PC-3 (cell line): ENCODE data around the gene PCNX2. TPM values are rescaled to one million over a fixed set of nuclear protein-coding genes. Genes with fewer than 3 reads are reported as not detected.

Source experiments
- ATAC-seq: fragments of 200-7000 bp; cut with Tn5 transposase; 2 replicates; pipeline ENCODE4 v1.9.1; 2020; ENCODE audit warnings: mild to moderate bottlenecking, moderate library complexity
- BruUV-seq: library from RNA; stranded (reverse); fragments of 400-500 nt; replicated peaks from 2 replicates; lab custom pipeline; 2021; lab: Mats Ljungman, UMichigan
- CTCF ChIA-PET: fragments of 300-600 bp; sonication (Branson Sonifier 250); formaldehyde crosslinking; loops from one replicate; lab custom pipeline; 2022; ENCODE audit warnings: antibody characterized with exemption; lab: Charles Lee
- POLR2A ChIA-PET: fragments of 300-600 bp; sonication (Branson Sonifier 250); formaldehyde crosslinking; loops from one replicate; lab custom pipeline; 2022; ENCODE audit warnings: antibody characterized with exemption; ENCODE audit not compliant: unreplicated experiment; lab: Charles Lee
- DNase-seq: peaks from one replicate; pipeline ENCODE4 v3.0.0-alpha.2; 2015
- H2AFZ ChIP-seq: fragments of 300-600 bp; sonication (generic); 2 replicates; pipeline ENCODE4 v1.6.0; 2016; ENCODE audit warnings: antibody characterized with exemption, low read length
- H3F3A ChIP-seq: fragments of 300-600 bp; sonication (generic); one replicate; pipeline ENCODE4 v1.6.0; 2017; ENCODE audit warnings: antibody characterized with exemption, low read length, control low read depth, mild to moderate bottlenecking; ENCODE audit not compliant: unreplicated experiment
- H3K27ac ChIP-seq: fragments of 300-600 bp; sonication (generic); 2 replicates; pipeline ENCODE4 v1.5.1; 2016; ENCODE audit warnings: mild to moderate bottlenecking, low read length
- H3K27me3 ChIP-seq: fragments of 300-600 bp; sonication (generic); 2 replicates; pipeline ENCODE4 v1.6.1; 2016; ENCODE audit warnings: low read length, mixed read lengths
- H3K36me3 ChIP-seq: fragments of 300-600 bp; sonication (generic); 2 replicates; pipeline ENCODE4 v1.6.1; 2016; ENCODE audit warnings: low read depth, mixed run types, low read length, mixed read lengths
- H3K4me1 ChIP-seq: fragments of 300-600 bp; sonication (generic); 2 replicates; pipeline ENCODE4 v1.5.1; 2016; ENCODE audit warnings: low read length; ENCODE audit not compliant: insufficient read depth
- H3K4me2 ChIP-seq: fragments of 300-600 bp; sonication (generic); 2 replicates; pipeline ENCODE4 v1.6.0; 2016; ENCODE audit warnings: low read length
- H3K4me3 ChIP-seq: fragments of 300-600 bp; sonication (generic); 2 replicates; pipeline ENCODE4 v1.5.1; 2016; ENCODE audit warnings: mild to moderate bottlenecking, low read length, mixed read lengths
- H3K79me2 ChIP-seq: fragments of 300-600 bp; sonication (generic); 2 replicates; pipeline ENCODE4 v1.6.1; 2017; ENCODE audit warnings: low read length, mixed read lengths
- H3K9ac ChIP-seq: fragments of 300-600 bp; sonication (generic); 2 replicates; pipeline ENCODE4 v1.6.0; 2016; ENCODE audit warnings: mild to moderate bottlenecking, low read length
- H3K9me2 ChIP-seq: fragments of 300-600 bp; sonication (generic); replicated peaks from 2 replicates; pipeline ENCODE4 v1.6.1; 2016; ENCODE audit warnings: mixed run types, low read length, mixed read lengths
- H3K9me3 ChIP-seq: fragments of 300-600 bp; sonication (generic); 2 replicates; pipeline ENCODE4 v1.6.1; 2016; ENCODE audit warnings: low read length, mixed read lengths
- H4K20me1 ChIP-seq: fragments of 300-600 bp; sonication (generic); 2 replicates; pipeline ENCODE4 v1.6.1; 2016; ENCODE audit warnings: low read length, mixed read lengths
- CTCF ChIP-seq: fragments of 300-600 bp; sonication (generic); conservative IDR thresholded peaks from 2 replicates; pipeline ENCODE4 v1.5.1; 2017; ENCODE audit warnings: antibody characterized with exemption, low read depth, mild to moderate bottlenecking, low read length
- EZH2 ChIP-seq: fragments of 300-600 bp; sonication (generic); IDR thresholded peaks from one replicate; pipeline ENCODE4 v1.6.1; 2017; ENCODE audit warnings: antibody characterized with exemption, mild to moderate bottlenecking, low read length; ENCODE audit not compliant: unreplicated experiment
- EZH2phosphoT487 ChIP-seq: fragments of 300-600 bp; sonication (generic); IDR thresholded peaks from 2 replicates; pipeline ENCODE4 v1.6.1; 2018; ENCODE audit warnings: mild to moderate bottlenecking, antibody characterized with exemption, low read length, borderline replicate concordance
- intact Hi-C: fragments of 100-400 bp; cut with micrococcal nuclease; formaldehyde crosslinking; loops from 2 replicates; pipeline ENCODE4 v1.9.0; 2023
- total RNA-seq: library from RNA; depleted of rRNA; stranded (reverse); fragments of >200 nt; gene quantifications from 2 replicates; pipeline ENCODE4 v1.2.3, GENCODE V29; 2014; rRNA removed

PCNX2 gene
- total RNA-seq, 1 experiment from 2014 or later = 17.3 TPM

- H3K4me2 ChIP-seq = no peak overlapping the region
- BruUV-seq = no TSS peak
- no peaks in the 10 kb centered on the region for H3K9me2 ChIP-seq
- DNase-seq = no peak
- H3K4me1 ChIP-seq = no peaks in the 10 kb centered on the region
- no peaks in the 10 kb centered on the region for H3K9me3 ChIP-seq
- H4K20me1 ChIP-seq = no peaks in the 10 kb centered on the region
- H3K79me2 ChIP-seq = no peaks in the 10 kb centered on the region
- H2AFZ ChIP-seq = no peak overlapping the region
- no peak overlapping the region for H3K27ac ChIP-seq
- TF ChIP-seq CTCF = no peak
- CTCF ChIA-PET = no interaction called here
- H3K4me3 ChIP-seq = no peak overlapping the region
- intact Hi-C loops = no loop called here
- POLR2A ChIA-PET = no interaction called here
- no peaks in the 10 kb centered on the region for H3K36me3 ChIP-seq
- H3F3A ChIP-seq = no peaks in the 10 kb centered on the region
- no peak for ATAC-seq
- no peaks in the 10 kb centered on the region for H3K27me3 ChIP-seq
- H3K9ac ChIP-seq = no peak overlapping the region
Observed at GRCh38 chr1:232938926-232939325, 356.6 kb downstream of the PCNX2 start.

DNA sequence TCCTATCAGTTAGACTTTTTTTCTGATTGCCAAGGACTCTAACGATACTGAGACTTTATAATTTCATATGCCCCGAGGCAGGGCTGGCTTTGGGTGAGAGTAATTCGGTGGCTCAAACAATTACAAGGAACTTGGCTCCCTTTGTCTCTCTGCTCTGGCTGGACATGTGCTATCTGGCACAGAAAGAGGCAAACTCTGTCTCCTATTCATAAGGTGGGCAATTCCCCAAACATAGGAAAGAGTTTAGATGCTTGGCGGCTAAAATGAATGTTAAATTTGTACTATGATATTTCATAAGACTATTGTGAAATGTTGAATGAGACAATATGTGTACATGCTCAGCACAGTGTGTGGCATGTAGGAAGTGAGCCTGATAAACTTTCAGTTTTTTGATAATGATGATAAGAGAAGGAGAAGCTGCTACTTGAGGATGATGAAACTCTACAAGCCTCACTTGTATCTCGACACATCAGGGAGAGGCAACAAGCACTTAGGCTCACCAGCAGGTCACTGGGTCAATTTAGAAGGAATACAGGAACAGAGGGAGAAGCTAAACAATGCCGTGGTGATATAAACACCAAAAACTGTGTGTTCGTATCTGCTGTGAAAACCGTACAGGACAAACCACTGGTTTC lies 357.7 kb downstream of the PCNX2 start:
- no peaks in the 10 kb centered on the region for H4K20me1 ChIP-seq
- H3K9me3 ChIP-seq = no peaks in the 10 kb centered on the region
- ATAC-seq (no peak), DNase-seq (no peak)
- no peaks in the 10 kb centered on the region for H3K4me1 ChIP-seq
- no peak overlapping the region for H3K27ac ChIP-seq
- no peaks in the 10 kb centered on the region for H3K27me3 ChIP-seq
- no peak overlapping the region for H3K4me2 ChIP-seq
- CTCF ChIA-PET = no interaction called here
- no peak overlapping the region for H3K4me3 ChIP-seq
- H3K9ac ChIP-seq = no peak overlapping the region
- H2AFZ ChIP-seq = no peak overlapping the region
- no peaks in the 10 kb centered on the region for H3F3A ChIP-seq
- no peaks in the 10 kb centered on the region for H3K36me3 ChIP-seq
- H3K79me2 ChIP-seq = no peaks in the 10 kb centered on the region
- no peaks in the 10 kb centered on the region for H3K9me2 ChIP-seq
- intact Hi-C loops = no loop called here
- TF ChIP-seq EZH2phosphoT487 (no peak), CTCF (no peak), EZH2 (no peak)
- BruUV-seq = no TSS peak
- POLR2A ChIA-PET = no interaction called here

DNA sequence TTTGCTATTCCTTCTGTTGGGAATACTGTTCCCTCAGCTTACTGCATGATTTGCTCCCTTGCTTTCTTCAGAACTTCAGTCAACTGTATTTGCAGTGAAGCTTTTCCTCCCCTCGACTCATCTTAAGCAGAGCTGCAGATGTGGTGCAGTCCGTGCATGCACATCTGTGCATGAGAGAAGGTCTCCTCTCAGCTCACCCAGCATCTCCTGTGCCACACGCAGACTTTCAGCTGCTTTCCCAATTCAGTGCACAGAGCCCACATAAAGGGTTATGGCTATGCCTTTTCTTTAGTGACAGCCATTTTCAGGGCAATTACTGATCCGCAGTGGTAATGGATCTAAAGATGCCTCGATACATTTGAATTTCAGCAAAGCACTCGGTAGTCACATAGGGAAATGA lies 358.6 kb downstream of the PCNX2 start:
- POLR2A ChIA-PET = no interaction called here
- H3K4me3 ChIP-seq = no peak overlapping the region
- H3K9me2 ChIP-seq = no peaks in the 10 kb centered on the region
- ATAC-seq = no peak
- BruUV-seq = no TSS peak
- TF ChIP-seq EZH2 (no peak), CTCF (no peak), EZH2phosphoT487 (no peak)
- no peak overlapping the region for H3K4me2 ChIP-seq
- H3K79me2 ChIP-seq = no peaks in the 10 kb centered on the region
- no peaks in the 10 kb centered on the region for H3K36me3 ChIP-seq
- no peak overlapping the region for H3K9ac ChIP-seq
- H3K9me3 ChIP-seq = no peaks in the 10 kb centered on the region
- H3K27me3 ChIP-seq = no peaks in the 10 kb centered on the region
- H3K4me1 ChIP-seq = no peaks in the 10 kb centered on the region
- H3F3A ChIP-seq = no peaks in the 10 kb centered on the region
- no peaks in the 10 kb centered on the region for H4K20me1 ChIP-seq
- DNase-seq = no peak
- no peak overlapping the region for H3K27ac ChIP-seq
- intact Hi-C loops = no loop called here
- CTCF ChIA-PET = no interaction called here
- H2AFZ ChIP-seq = no peak overlapping the region

Other genes starting within 250 kb of the PCNX2 start
- 13.7 and 17.1 TPM in 2 replicates for gene MAP3K21, start 32.0 kb upstream of the PCNX2 start, total RNA-seq